ENCODE results near the gene MX2.

MX2 gene

GRCh38 chr21:41397471-41397891, 35.7 kb downstream of the MX2 start:
- no peaks in the 10 kb centered on the region for H3K27me3 ChIP-seq (ENCODE audit: low read depth, low read length)
- no peak overlapping the region for H3K9ac ChIP-seq (ENCODE audit: low read length)
- H2AFZ ChIP-seq (ENCODE audit: low read depth, low read length): no peak overlapping the region
- H3K4me3 ChIP-seq (ENCODE audit: low read length): no peak overlapping the region
- H3K4me1 ChIP-seq (ENCODE audit: low read length): 0 out of 2 replicates have a peak, but pooled peaks cover 2% of the 10 kb centered on the region
- no peak overlapping the region for H3K27ac ChIP-seq (ENCODE audit: low read length)
- H4K20me1 ChIP-seq (ENCODE audit: insufficient read depth, low read length): no peaks in the 10 kb centered on the region
- H3K79me2 ChIP-seq (ENCODE audit: low read length): no peaks in the 10 kb centered on the region
- TF ChIP-seq EZH2phosphoT487 (IDR thresholded peaks at IDR 0.05; ENCODE audit: low read depth) (no peak), CTCF (IDR thresholded peaks at IDR 0.05; ENCODE audit: low read depth, low read length) (no peak)
- no peak overlapping the region for H3K4me2 ChIP-seq (ENCODE audit: low read length)
- no peaks in the 10 kb centered on the region for H3K9me3 ChIP-seq (ENCODE audit: insufficient read depth, low read length)
- H3K36me3 ChIP-seq (replicated peaks; ENCODE audit: low read depth, low read length): peaks cover 23% of the 10 kb centered on the region

GRCh38 chr21:41398251-41398650, 36.4 kb downstream of the MX2 start:
- TF ChIP-seq EZH2phosphoT487 (IDR thresholded peaks at IDR 0.05; ENCODE audit: low read depth) (no peak), CTCF (IDR thresholded peaks at IDR 0.05; ENCODE audit: low read depth, low read length) (no peak)
- Histone ChIP-seq H2AFZ (ENCODE audit: low read depth, low read length) (no peak overlapping the region), H3K27ac (ENCODE audit: low read length) (no peak overlapping the region), H4K20me1 (ENCODE audit: insufficient read depth, low read length) (no peaks in the 10 kb centered on the region), H3K27me3 (ENCODE audit: low read depth, low read length) (no peaks in the 10 kb centered on the region), H3K9ac (ENCODE audit: low read length) (no peak overlapping the region), H3K4me2 (ENCODE audit: low read length) (no peak overlapping the region), H3K79me2 (ENCODE audit: low read length) (no peaks in the 10 kb centered on the region), H3K9me3 (ENCODE audit: insufficient read depth, low read length) (no peaks in the 10 kb centered on the region), H3K36me3 (replicated peaks; ENCODE audit: low read depth, low read length) (peaks cover 23% of the 10 kb centered on the region), H3K4me3 (ENCODE audit: low read length) (no peak overlapping the region), H3K4me1 (ENCODE audit: low read length) (0 out of 2 replicates have a peak, but pooled peaks cover 2% of the 10 kb centered on the region)

- H3K4me2 ChIP-seq (ENCODE audit: low read length): no peak overlapping the region
- TF ChIP-seq EZH2phosphoT487 (IDR thresholded peaks at IDR 0.05; ENCODE audit: low read depth) (no peak), CTCF (IDR thresholded peaks at IDR 0.05; ENCODE audit: low read depth, low read length) (no peak)
- H2AFZ ChIP-seq (ENCODE audit: low read depth, low read length): no peak overlapping the region
- no peak overlapping the region for H3K27ac ChIP-seq (ENCODE audit: low read length)
- no peaks in the 10 kb centered on the region for H3K79me2 ChIP-seq (ENCODE audit: low read length)
- H3K4me3 ChIP-seq (ENCODE audit: low read length): no peak overlapping the region
- no peaks in the 10 kb centered on the region for H4K20me1 ChIP-seq (ENCODE audit: insufficient read depth, low read length)
- no peaks in the 10 kb centered on the region for H3K27me3 ChIP-seq (ENCODE audit: low read depth, low read length)
- no peak overlapping the region for H3K9ac ChIP-seq (ENCODE audit: low read length)
- H3K4me1 ChIP-seq (ENCODE audit: low read length): 0 out of 2 replicates have a peak, but pooled peaks cover 2% of the 10 kb centered on the region
- H3K9me3 ChIP-seq (ENCODE audit: insufficient read depth, low read length): no peaks in the 10 kb centered on the region
- peaks cover 27% of the 10 kb centered on the region for H3K36me3 ChIP-seq (replicated peaks; ENCODE audit: low read depth, low read length)
Measured at GRCh38 chr21:41398831-41399230, 37.0 kb downstream of the MX2 start.

GRCh38 chr21:41399246-41399800, 37.5 kb downstream of the MX2 start:
- Histone ChIP-seq H3K4me2 (ENCODE audit: low read length) (no peak overlapping the region), H3K79me2 (ENCODE audit: low read length) (no peaks in the 10 kb centered on the region), H3K4me1 (ENCODE audit: low read length) (0 out of 2 replicates have a peak, but pooled peaks cover 2% of the 10 kb centered on the region), H3K27me3 (ENCODE audit: low read depth, low read length) (no peaks in the 10 kb centered on the region), H3K4me3 (ENCODE audit: low read length) (no peak overlapping the region), H2AFZ (ENCODE audit: low read depth, low read length) (no peak overlapping the region), H3K36me3 (replicated peaks; ENCODE audit: low read depth, low read length) (peaks cover 30% of the 10 kb centered on the region), H3K27ac (ENCODE audit: low read length) (no peak overlapping the region), H3K9ac (ENCODE audit: low read length) (no peak overlapping the region), H3K9me3 (ENCODE audit: insufficient read depth, low read length) (no peaks in the 10 kb centered on the region), H4K20me1 (ENCODE audit: insufficient read depth, low read length) (no peaks in the 10 kb centered on the region)
- TF ChIP-seq CTCF (IDR thresholded peaks at IDR 0.05; ENCODE audit: low read depth, low read length) (no peak), EZH2phosphoT487 (IDR thresholded peaks at IDR 0.05; ENCODE audit: low read depth) (no peak)
